Endodermal cell (in vitro differentiated cells): ENCODE results near the gene R3HDM4. TPM values are rescaled to one million over a fixed set of nuclear protein-coding genes. Genes with fewer than 3 reads are reported as not detected.

Experiments
- DNase-seq: peaks from one replicate; pipeline ENCODE4 v3.0.0-alpha.2; 2017
- H3K27ac ChIP-seq: 2 replicates; pipeline ENCODE4 v1.5.1; 2013; ENCODE audit warnings: mild to moderate bottlenecking, low read depth, low read length, moderate library complexity
- H3K27me3 ChIP-seq: 2 replicates; pipeline ENCODE4 v1.6.1; 2013; ENCODE audit warnings: mild to moderate bottlenecking, low read length, moderate library complexity; ENCODE audit not compliant: insufficient read depth, control insufficient read depth, poor library complexity, severe bottlenecking
- H3K36me3 ChIP-seq: 2 replicates; pipeline ENCODE4 v1.7.0; 2013; ENCODE audit warnings: mild to moderate bottlenecking, low read length, moderate library complexity; ENCODE audit not compliant: control insufficient read depth, insufficient read depth
- H3K4me1 ChIP-seq: one replicate; pipeline ENCODE4 v1.7.0; 2013; ENCODE audit warnings: low read length; ENCODE audit not compliant: control insufficient read depth, insufficient read depth
- H3K4me3 ChIP-seq: 2 replicates; pipeline ENCODE4 v1.5.1; 2013; ENCODE audit warnings: mild to moderate bottlenecking, low read length, moderate library complexity
- H3K9ac ChIP-seq: 2 replicates; pipeline ENCODE4 v1.6.1; 2013; ENCODE audit warnings: mild to moderate bottlenecking, low read length, moderate library complexity; ENCODE audit not compliant: poor library complexity, severe bottlenecking; ENCODE audit errors: extremely low read depth
- H3K9me3 ChIP-seq: 2 replicates; pipeline ENCODE4 v1.6.1; 2013; ENCODE audit warnings: mild to moderate bottlenecking, low read length, moderate library complexity; ENCODE audit not compliant: control insufficient read depth
- H3K27ac Mint-ChIP-seq: 2 replicates; pipeline ENCODE4 v1.8.0; 2020; ENCODE audit warnings: mixed read lengths
- H3K27me3 Mint-ChIP-seq: 2 replicates; pipeline ENCODE4 v1.8.0; 2021; ENCODE audit warnings: mild to moderate bottlenecking, mixed read lengths; ENCODE audit not compliant: insufficient read depth
- H3K36me3 Mint-ChIP-seq: 2 replicates; pipeline ENCODE4 v1.8.0; 2020; ENCODE audit warnings: low read depth, mixed read lengths
- H3K4me1 Mint-ChIP-seq: 2 replicates; pipeline ENCODE4 v1.8.0; 2020; ENCODE audit warnings: mixed read lengths
- H3K4me3 Mint-ChIP-seq: 2 replicates; pipeline ENCODE4 v1.8.0; 2020; ENCODE audit warnings: mild to moderate bottlenecking, moderate library complexity, mixed read lengths
- H3K9me3 Mint-ChIP-seq: 2 replicates; pipeline ENCODE4 v1.8.0; 2020; ENCODE audit warnings: mild to moderate bottlenecking, mixed read lengths
- WGBS, 2 experiments: methylation state at CpG; one replicate each; pipeline versions ENCODE4 v1.1.5 to v1.1.7; 2013; ENCODE audit warnings: missing lambda C conversion rate in 2 of 2, mixed read lengths in 1 of 2; ENCODE audit not compliant: insufficient coverage in 1 of 2, insufficient read length in 1 of 2; 5-methylcytosine and 5-hydroxymethylcytosine counted together
- total RNA-seq, 2 donors: library from RNA; stranded (reverse); fragmentation: NEBNext Ultra II Directional in 1 of 2; extraction: Animal tissue kit (Norgen Biotek cat#: 25700) in 1 of 2; gene quantifications; 2 replicates in 1 of 2; 3 replicates in 1 of 2; pipeline ENCODE4 v1.2.1, GENCODE V29; 2021
- TF ChIP-seq, protein P1 (sequence below): fragments of 200-600 bp; sonication (generic); conservative IDR thresholded peaks from 2 replicates; pipeline ENCODE4 v1.5.0; 2021; ENCODE audit warnings: antibody characterized with exemption, mild to moderate bottlenecking

Gene R3HDM4
- total RNA-seq, 2 donors from 2014 or later = 61.1 to 64.7 TPM

DNA sequence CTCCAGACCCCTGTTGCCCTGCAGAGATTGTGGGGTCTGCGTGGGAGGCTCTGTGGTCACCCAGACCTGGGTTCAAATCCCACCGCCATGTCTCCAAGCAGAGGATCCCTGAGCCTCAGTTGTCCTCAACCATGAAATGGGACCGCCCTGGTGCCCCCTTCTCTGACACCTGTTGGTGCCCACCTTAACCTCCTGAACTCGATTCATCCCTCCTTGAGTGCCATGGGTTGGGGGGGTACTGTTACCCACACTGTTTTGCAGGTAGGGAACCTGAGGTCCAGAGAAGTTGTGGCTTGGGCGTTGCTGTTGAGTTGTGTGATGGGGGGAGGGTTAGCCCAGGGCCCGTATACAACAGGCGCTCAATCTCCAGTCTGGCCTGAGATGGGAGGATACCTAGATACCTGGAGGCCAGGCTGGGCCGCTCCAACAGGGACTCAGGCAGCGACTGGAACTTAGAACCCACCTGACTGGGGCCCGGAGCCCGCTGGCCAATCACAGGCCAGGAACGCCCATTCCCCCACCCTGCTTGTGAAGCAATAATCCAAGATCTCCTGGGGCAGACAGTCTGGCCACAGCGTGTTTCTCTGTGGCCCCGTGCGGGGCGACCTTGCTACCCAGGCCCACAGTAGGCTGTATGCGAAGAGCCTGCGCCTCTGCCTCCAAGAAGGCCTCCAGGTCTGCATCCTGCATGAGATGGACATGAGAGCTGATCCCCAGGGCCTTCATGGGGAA is 15.6 kb upstream of the R3HDM4 start:
- TF ChIP-seq, protein P1, sequence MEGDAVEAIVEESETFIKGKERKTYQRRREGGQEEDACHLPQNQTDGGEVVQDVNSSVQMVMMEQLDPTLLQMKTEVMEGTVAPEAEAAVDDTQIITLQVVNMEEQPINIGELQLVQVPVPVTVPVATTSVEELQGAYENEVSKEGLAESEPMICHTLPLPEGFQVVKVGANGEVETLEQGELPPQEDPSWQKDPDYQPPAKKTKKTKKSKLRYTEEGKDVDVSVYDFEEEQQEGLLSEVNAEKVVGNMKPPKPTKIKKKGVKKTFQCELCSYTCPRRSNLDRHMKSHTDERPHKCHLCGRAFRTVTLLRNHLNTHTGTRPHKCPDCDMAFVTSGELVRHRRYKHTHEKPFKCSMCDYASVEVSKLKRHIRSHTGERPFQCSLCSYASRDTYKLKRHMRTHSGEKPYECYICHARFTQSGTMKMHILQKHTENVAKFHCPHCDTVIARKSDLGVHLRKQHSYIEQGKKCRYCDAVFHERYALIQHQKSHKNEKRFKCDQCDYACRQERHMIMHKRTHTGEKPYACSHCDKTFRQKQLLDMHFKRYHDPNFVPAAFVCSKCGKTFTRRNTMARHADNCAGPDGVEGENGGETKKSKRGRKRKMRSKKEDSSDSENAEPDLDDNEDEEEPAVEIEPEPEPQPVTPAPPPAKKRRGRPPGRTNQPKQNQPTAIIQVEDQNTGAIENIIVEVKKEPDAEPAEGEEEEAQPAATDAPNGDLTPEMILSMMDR = no peak
- 94% methylated on average over 7 to 18 of the region's 18 CpGs for WGBS, 2 experiments
- no peaks in the 10 kb centered on the region for H3K9me3 ChIP-seq
- H3K4me1 Mint-ChIP-seq = no peaks in the 10 kb centered on the region
- H3K4me1 ChIP-seq = no peaks in the 10 kb centered on the region
- no peak overlapping the region for H3K27ac ChIP-seq
- H3K27ac Mint-ChIP-seq = no peak overlapping the region
- H3K9me3 Mint-ChIP-seq = no peaks in the 10 kb centered on the region
- no peak overlapping the region for H3K4me3 ChIP-seq
- H3K4me3 Mint-ChIP-seq = peak overlapping the region; percentile 71
- peaks cover 25% of the 10 kb centered on the region for H3K36me3 Mint-ChIP-seq
- no peaks in the 10 kb centered on the region for H3K27me3 ChIP-seq
- peak overlapping the region; percentile 3 for H3K9ac ChIP-seq
- peaks cover 11% of the 10 kb centered on the region for H3K36me3 ChIP-seq
- peak; percentile 78 for DNase-seq
- H3K27me3 Mint-ChIP-seq = no peaks in the 10 kb centered on the region

DNA sequence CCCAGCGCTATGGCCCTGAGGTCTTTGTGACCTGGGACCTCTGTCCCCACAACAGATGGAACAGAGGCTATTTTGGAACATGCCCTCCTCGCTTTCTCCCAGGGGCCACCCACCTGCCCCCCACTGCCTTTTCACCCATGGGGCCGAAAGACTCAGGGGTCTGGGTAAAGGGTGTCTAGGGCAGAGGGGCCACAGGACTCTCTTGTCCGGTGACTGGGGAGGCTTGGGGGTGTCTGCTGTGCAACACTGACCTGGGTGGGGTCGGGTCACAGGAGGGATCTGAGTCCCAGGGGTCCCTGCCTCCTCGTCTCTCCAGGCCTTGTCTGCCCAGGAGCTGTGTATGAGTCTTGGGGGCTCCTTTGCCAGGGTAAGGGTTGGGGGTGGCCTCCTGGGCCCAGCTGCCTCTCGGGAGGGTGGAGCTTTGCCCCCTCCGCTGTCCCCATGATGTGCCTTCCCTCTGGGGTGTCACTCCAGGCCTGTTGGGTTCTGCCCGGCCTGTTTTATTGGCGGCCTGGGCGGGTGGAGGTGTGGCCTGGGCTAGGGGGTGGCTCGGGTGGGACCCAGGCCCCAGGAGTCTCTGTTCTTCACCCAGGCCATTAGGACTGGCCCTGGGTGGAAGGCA is 14.9 kb upstream of the R3HDM4 start:
- no peaks in the 10 kb centered on the region for H3K4me1 Mint-ChIP-seq
- H3K9me3 ChIP-seq = no peaks in the 10 kb centered on the region
- no peak overlapping the region for H3K27ac ChIP-seq
- TF ChIP-seq, protein P1 = no peak
- peaks cover 11% of the 10 kb centered on the region for H3K36me3 ChIP-seq
- no peaks in the 10 kb centered on the region for H3K4me1 ChIP-seq
- no peak overlapping the region for H3K27ac Mint-ChIP-seq
- WGBS, 2 experiments = 70 to 76% methylated on average over 4 to 12 of the region's 12 CpGs
- no peaks in the 10 kb centered on the region for H3K27me3 ChIP-seq
- DNase-seq = peak; percentile 72
- H3K36me3 Mint-ChIP-seq = peaks cover 25% of the 10 kb centered on the region
- H3K4me3 Mint-ChIP-seq = peak overlapping the region; percentile 71
- H3K4me3 ChIP-seq = peak overlapping the region; percentile 84
- no peaks in the 10 kb centered on the region for H3K27me3 Mint-ChIP-seq
- peak overlapping the region; percentile 3 for H3K9ac ChIP-seq
- H3K9me3 Mint-ChIP-seq = no peaks in the 10 kb centered on the region

DNA sequence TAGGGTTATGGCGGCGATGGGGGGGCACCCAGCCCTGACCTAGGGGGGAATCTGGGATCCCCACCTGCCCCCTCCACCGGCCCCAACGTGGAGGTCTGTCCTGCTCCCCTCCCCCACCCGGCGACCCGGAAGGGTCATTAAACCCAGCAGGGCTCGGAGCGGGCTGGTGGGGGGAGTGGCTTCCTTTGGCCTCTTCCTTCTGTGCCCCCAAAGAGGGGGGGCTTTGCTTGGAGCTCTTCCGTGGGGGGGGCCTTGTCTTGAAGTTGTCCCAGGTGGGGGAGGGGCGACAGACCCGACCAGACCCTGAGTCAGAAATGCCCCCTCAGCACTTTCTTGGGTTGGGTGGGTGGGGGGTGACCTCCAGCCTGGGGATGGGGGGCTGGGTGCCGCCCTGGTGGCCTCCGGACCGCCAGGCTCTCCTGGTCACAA is 14.3 kb upstream of the R3HDM4 start:
- H3K4me3 ChIP-seq = peak overlapping the region; percentile 84
- peaks cover 25% of the 10 kb centered on the region for H3K36me3 Mint-ChIP-seq
- TF ChIP-seq, protein P1 = no peak
- H3K27ac Mint-ChIP-seq = peak overlapping the region; percentile 64
- no peaks in the 10 kb centered on the region for H3K27me3 Mint-ChIP-seq
- H3K4me1 ChIP-seq = no peaks in the 10 kb centered on the region
- DNase-seq = peak; percentile 78
- no peaks in the 10 kb centered on the region for H3K27me3 ChIP-seq
- WGBS, 2 experiments = 8 to 16% methylated on average over 4 to 7 of the region's 15 CpGs
- peak overlapping the region; percentile 93 for H3K9ac ChIP-seq
- no peaks in the 10 kb centered on the region for H3K4me1 Mint-ChIP-seq
- H3K9me3 Mint-ChIP-seq = no peaks in the 10 kb centered on the region
- peaks cover 9% of the 10 kb centered on the region for H3K36me3 ChIP-seq
- peak overlapping the region; percentile 11 for H3K27ac ChIP-seq
- no peaks in the 10 kb centered on the region for H3K9me3 ChIP-seq
- H3K4me3 Mint-ChIP-seq = peak overlapping the region; percentile 71
